ENCODE data around the gene FNBP1. TPM values are rescaled to one million over a fixed set of nuclear protein-coding genes. Genes with fewer than 3 reads are reported as not detected.

Gene FNBP1
- total RNA-seq = 100 to 1,000 TPM; 198 TPM

GRCh38 chr9:130042885-130043653, at the start of gene FNBP1:
Gene FNBP1 (minus strand): TSS chr9:130043189. CDS start chr9:130042975, 214 bp downstream.
- H3K27me3 Mint-ChIP-seq = no peaks in the 10 kb centered on the region
- peaks cover 21% of the 10 kb centered on the region for H3K36me3 Mint-ChIP-seq
- peaks cover 41% of the 10 kb centered on the region for H3K4me1 Mint-ChIP-seq

GRCh38 chr9:130090915-130091314, 47.9 kb upstream of the FNBP1 start:
- peaks cover 34% of the 10 kb centered on the region for H3K36me3 Mint-ChIP-seq
- no peak overlapping the region for H3K4me3 Mint-ChIP-seq
- no peak for DNase-seq
- H3K27me3 Mint-ChIP-seq = no peaks in the 10 kb centered on the region
- no peaks in the 10 kb centered on the region for H3K9me3 Mint-ChIP-seq
- H3K4me1 Mint-ChIP-seq = peaks cover 9% of the 10 kb centered on the region
- H3K27ac Mint-ChIP-seq = no peak overlapping the region

More at GRCh38 chr9:130042885-130043653, at the start of gene FNBP1:
- Mint-ChIP-seq H3K27ac (peak within 1 kb of the TSS; percentile 95), H3K4me3 (peak within 1 kb of the TSS; percentile 96), H3K9me3 (no peaks in the 10 kb centered on the region)
- DNase-seq = peak; percentile 86

GRCh38 chr9:130089141-130089540, 46.2 kb upstream of the FNBP1 start:
- no peaks in the 10 kb centered on the region for H3K27me3 Mint-ChIP-seq
- no peak overlapping the region for H3K4me3 Mint-ChIP-seq
- H3K36me3 Mint-ChIP-seq = peaks cover 26% of the 10 kb centered on the region
- DNase-seq = no peak
- H3K9me3 Mint-ChIP-seq = no peaks in the 10 kb centered on the region
- peaks cover 4% of the 10 kb centered on the region for H3K4me1 Mint-ChIP-seq
- H3K27ac Mint-ChIP-seq = no peak overlapping the region

- Mint-ChIP-seq H3K27ac (no peak overlapping the region), H3K36me3 (peaks cover 22% of the 10 kb centered on the region), H3K27me3 (no peaks in the 10 kb centered on the region), H3K4me1 (peaks cover 4% of the 10 kb centered on the region), H3K9me3 (no peaks in the 10 kb centered on the region), H3K4me3 (no peak overlapping the region)
- no peak for DNase-seq
Measured at GRCh38 chr9:130088051-130088450, 45.1 kb upstream of the FNBP1 start.

- Mint-ChIP-seq H3K36me3 (peaks cover 8% of the 10 kb centered on the region), H3K27me3 (no peaks in the 10 kb centered on the region), H3K27ac (no peak overlapping the region), H3K4me3 (no peak overlapping the region), H3K9me3 (no peaks in the 10 kb centered on the region), H3K4me1 (peaks cover 4% of the 10 kb centered on the region)
- no peak for DNase-seq
Measured at GRCh38 chr9:130084337-130084736, 41.3 kb upstream of the FNBP1 start.

GRCh38 chr9:130078547-130078946, 35.6 kb upstream of the FNBP1 start:
- no peaks in the 10 kb centered on the region for H3K27me3 Mint-ChIP-seq
- no peak overlapping the region for H3K27ac Mint-ChIP-seq
- DNase-seq = no peak
- peaks cover 22% of the 10 kb centered on the region for H3K36me3 Mint-ChIP-seq
- H3K4me1 Mint-ChIP-seq = peaks cover 14% of the 10 kb centered on the region
- H3K9me3 Mint-ChIP-seq = no peaks in the 10 kb centered on the region
- H3K4me3 Mint-ChIP-seq = no peak overlapping the region

GRCh38 chr9:130073373-130073772, 30.4 kb upstream of the FNBP1 start:
- Mint-ChIP-seq H3K27ac (no peak overlapping the region), H3K27me3 (no peaks in the 10 kb centered on the region), H3K9me3 (no peaks in the 10 kb centered on the region), H3K4me3 (no peak overlapping the region), H3K36me3 (peaks cover 16% of the 10 kb centered on the region), H3K4me1 (peaks cover 31% of the 10 kb centered on the region)
- no peak for DNase-seq

- peaks cover 12% of the 10 kb centered on the region for H3K36me3 Mint-ChIP-seq
- H3K4me3 Mint-ChIP-seq = no peak overlapping the region
- peak; percentile 8 for DNase-seq
- peaks cover 36% of the 10 kb centered on the region for H3K4me1 Mint-ChIP-seq
- peak overlapping the region; percentile 62 for H3K27ac Mint-ChIP-seq
- no peaks in the 10 kb centered on the region for H3K9me3 Mint-ChIP-seq
- H3K27me3 Mint-ChIP-seq = no peaks in the 10 kb centered on the region
Measured at GRCh38 chr9:130072515-130073235, 29.7 kb upstream of the FNBP1 start.

- peaks cover 31% of the 10 kb centered on the region for H3K4me1 Mint-ChIP-seq
- H3K27me3 Mint-ChIP-seq = no peaks in the 10 kb centered on the region
- H3K4me3 Mint-ChIP-seq = no peak overlapping the region
- peaks cover 4% of the 10 kb centered on the region for H3K36me3 Mint-ChIP-seq
- H3K9me3 Mint-ChIP-seq = no peaks in the 10 kb centered on the region
- DNase-seq = no peak
- no peak overlapping the region for H3K27ac Mint-ChIP-seq
Measured at GRCh38 chr9:130069048-130069447, 26.1 kb upstream of the FNBP1 start.

- H3K27me3 Mint-ChIP-seq = no peaks in the 10 kb centered on the region
- DNase-seq = no peak
- no peak overlapping the region for H3K27ac Mint-ChIP-seq
- peaks cover 27% of the 10 kb centered on the region for H3K4me1 Mint-ChIP-seq
- peaks cover 9% of the 10 kb centered on the region for H3K36me3 Mint-ChIP-seq
- H3K9me3 Mint-ChIP-seq = no peaks in the 10 kb centered on the region
- H3K4me3 Mint-ChIP-seq = no peak overlapping the region
Measured at GRCh38 chr9:130064621-130065020, 21.6 kb upstream of the FNBP1 start.

GRCh38 chr9:130062750-130063149, 19.8 kb upstream of the FNBP1 start:
- Mint-ChIP-seq H3K27ac (no peak overlapping the region), H3K4me3 (no peak overlapping the region)

GRCh38 chr9:130060296-130060695, 17.3 kb upstream of the FNBP1 start:
- peaks cover 17% of the 10 kb centered on the region for H3K4me1 Mint-ChIP-seq
- no peak for DNase-seq
- no peaks in the 10 kb centered on the region for H3K27me3 Mint-ChIP-seq
- H3K27ac Mint-ChIP-seq = no peak overlapping the region
- peaks cover 15% of the 10 kb centered on the region for H3K36me3 Mint-ChIP-seq
- no peaks in the 10 kb centered on the region for H3K9me3 Mint-ChIP-seq
- no peak overlapping the region for H3K4me3 Mint-ChIP-seq

More at GRCh38 chr9:130062750-130063149, 19.8 kb upstream of the FNBP1 start:
- Mint-ChIP-seq H3K4me1 (peaks cover 17% of the 10 kb centered on the region), H3K9me3 (no peaks in the 10 kb centered on the region), H3K27me3 (no peaks in the 10 kb centered on the region), H3K36me3 (peaks cover 19% of the 10 kb centered on the region)
- DNase-seq = no peak

GRCh38 chr9:130058887-130059286, 15.9 kb upstream of the FNBP1 start:
- no peaks in the 10 kb centered on the region for H3K27me3 Mint-ChIP-seq

GRCh38 chr9:130058154-130058553, 15.2 kb upstream of the FNBP1 start:
- Mint-ChIP-seq H3K27me3 (no peaks in the 10 kb centered on the region), H3K4me3 (no peak overlapping the region), H3K27ac (no peak overlapping the region), H3K9me3 (no peaks in the 10 kb centered on the region), H3K36me3 (peaks cover 15% of the 10 kb centered on the region), H3K4me1 (peaks cover 18% of the 10 kb centered on the region)
- DNase-seq = no peak

More at GRCh38 chr9:130058887-130059286, 15.9 kb upstream of the FNBP1 start:
- Mint-ChIP-seq H3K4me1 (peaks cover 22% of the 10 kb centered on the region), H3K27ac (no peak overlapping the region), H3K9me3 (no peaks in the 10 kb centered on the region), H3K4me3 (no peak overlapping the region), H3K36me3 (peaks cover 15% of the 10 kb centered on the region)
- no peak for DNase-seq

GRCh38 chr9:130054820-130055219, 11.8 kb upstream of the FNBP1 start:
- DNase-seq = no peak
- peak overlapping the region; percentile 90 for H3K27ac Mint-ChIP-seq
- peaks cover 11% of the 10 kb centered on the region for H3K36me3 Mint-ChIP-seq
- H3K4me1 Mint-ChIP-seq = peaks cover 34% of the 10 kb centered on the region
- H3K27me3 Mint-ChIP-seq = no peaks in the 10 kb centered on the region
- no peaks in the 10 kb centered on the region for H3K9me3 Mint-ChIP-seq
- H3K4me3 Mint-ChIP-seq = peak overlapping the region; percentile 97
